COLO668 (cell line): ENCODE measurements around the gene TRAPPC10.

Source experiments
- DNase-seq: peaks from one replicate; lab custom pipeline; 2025; ENCODE audit not compliant: unreplicated experiment; lab: John Stamatoyannopoulos, UW

TRAPPC10 gene

GRCh38 chr21:44003307-44003966, 8.7 kb upstream of the TRAPPC10 start:
- DNase-seq = no peak

GRCh38 chr21:44005071-44005470, 7.0 kb upstream of the TRAPPC10 start:
- no peak for DNase-seq

DNA sequence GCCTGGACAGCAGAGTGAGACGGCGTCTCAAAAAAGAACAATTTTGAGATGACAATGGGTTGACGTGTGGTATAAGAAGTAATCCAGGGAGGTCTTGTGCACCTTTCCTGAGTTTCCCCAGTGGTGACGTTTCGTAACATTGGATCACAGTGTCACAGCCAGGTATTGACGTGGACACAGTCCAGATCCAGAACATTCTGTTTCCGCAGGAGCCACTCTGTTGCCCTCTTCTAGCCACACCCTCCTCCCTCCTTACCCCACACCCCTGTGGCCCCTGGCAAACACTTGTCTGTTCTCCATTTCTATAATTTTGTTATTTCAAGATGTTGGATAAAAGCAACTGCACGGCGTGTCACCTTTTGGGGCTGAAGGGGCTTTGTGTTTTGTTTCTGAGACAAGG, 6.5 kb upstream of the TRAPPC10 start:
- DNase-seq = no peak

DNA sequence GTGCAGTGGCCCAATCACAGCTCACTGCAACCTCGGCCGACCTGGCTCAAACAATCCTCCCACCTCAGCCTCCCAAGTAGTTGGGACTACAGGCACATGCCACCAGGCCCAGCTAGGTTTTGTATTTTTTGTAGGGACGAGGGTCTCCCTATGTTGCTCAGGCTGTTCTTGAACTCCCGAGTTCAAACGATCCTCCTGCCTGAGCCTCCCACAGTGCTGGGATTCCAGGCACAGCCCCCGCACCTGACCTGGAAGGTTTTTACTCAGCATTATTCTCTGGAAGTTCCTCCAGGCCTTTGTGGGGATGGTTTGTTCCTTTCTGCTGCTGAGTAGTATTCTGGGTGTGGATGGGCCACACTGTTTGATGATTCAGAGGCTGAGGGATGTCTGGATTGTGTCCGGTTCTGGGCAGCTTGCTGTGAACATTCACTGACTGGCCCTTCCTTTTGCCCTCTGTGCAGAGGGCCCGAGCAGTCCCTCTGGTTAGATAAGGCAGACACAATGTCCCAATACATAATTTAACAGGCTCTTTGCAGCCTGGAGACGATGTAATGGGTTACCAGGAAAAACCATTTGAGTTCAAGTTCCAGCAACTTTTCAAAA, 6.0 kb upstream of the TRAPPC10 start:
- DNase-seq = no peak

DNA sequence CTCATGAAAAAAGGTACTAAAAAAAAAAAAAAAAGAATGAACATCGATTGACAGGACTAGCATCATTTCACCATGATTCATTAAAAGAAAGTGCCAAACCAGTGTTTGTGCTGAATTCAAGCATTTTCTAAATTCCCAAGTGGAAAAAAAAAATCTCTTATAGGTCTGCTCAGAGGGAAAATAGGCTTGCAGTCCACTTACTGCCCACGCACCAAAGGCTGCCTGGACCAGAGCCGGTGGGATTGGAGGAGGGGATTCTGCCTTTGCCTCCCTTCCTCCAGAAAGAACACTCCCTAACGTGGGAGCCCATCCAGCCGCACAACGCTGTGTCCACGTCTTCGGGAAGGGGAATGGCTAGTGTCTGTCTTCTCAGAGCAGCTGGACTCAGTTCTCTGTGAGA, 5.5 kb upstream of the TRAPPC10 start:
- DNase-seq = no peak

- peak; percentile 77 for DNase-seq
These were observed 1.7 kb upstream of the TRAPPC10 start for GRCh38 chr21:44010429-44010828.

DNA sequence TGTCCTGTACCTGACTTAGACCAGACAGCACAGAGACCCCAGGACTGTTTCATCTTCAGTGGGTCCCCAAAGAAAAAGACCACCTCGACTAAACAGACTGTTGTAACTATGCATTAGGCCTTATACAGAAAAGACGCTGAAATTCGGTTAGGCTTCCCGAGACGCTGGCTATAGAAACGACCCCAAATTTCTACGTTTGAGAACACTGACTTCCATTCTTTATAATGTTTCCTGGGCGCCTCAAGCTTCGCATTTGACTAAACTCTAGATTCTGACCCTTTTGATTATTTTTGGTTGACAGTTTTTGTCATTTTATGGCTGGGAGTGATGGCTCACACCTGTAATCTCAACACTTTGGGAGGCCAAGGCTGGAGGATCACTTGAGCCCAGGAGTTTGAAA, 986 bp upstream of the TRAPPC10 start:
- DNase-seq = no peak

GRCh38 chr21:44012474-44013379, 618 bp downstream of the TRAPPC10 start:
- DNase-seq = peak; percentile 80

GRCh38 chr21:44013380-44014088, 1.4 kb downstream of the TRAPPC10 start:
- DNase-seq = peak; percentile 26

- no peak for DNase-seq
These were observed 5.5 kb downstream of the TRAPPC10 start for GRCh38 chr21:44017601-44018000.

DNA sequence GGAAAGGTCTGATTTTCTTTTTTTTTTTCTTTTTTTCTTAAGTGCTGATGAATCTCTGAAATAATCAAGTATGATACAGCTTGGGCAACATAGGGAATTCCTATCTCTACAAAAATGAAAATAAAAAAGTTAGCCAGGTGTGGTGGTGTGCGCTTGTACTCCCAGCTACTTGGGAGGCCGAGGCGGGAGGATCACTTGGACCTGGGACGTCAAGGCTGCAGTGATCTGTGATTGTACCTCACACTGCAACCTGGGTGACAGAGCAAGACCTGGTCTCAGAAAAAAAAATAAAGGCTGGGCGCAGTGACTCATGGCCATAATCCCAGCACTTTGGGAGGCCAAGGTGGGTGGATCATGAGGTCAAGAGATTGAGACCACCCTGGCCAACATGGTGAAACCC, 6.0 kb downstream of the TRAPPC10 start:
- DNase-seq = no peak

GRCh38 chr21:44018813-44019567, 6.9 kb downstream of the TRAPPC10 start:
- no peak for DNase-seq

GRCh38 chr21:44019568-44019958, 7.5 kb downstream of the TRAPPC10 start:
- no peak for DNase-seq

- no peak for DNase-seq
These were observed 8.4 kb downstream of the TRAPPC10 start for GRCh38 chr21:44020551-44020950.

GRCh38 chr21:44021064-44021463, 9.0 kb downstream of the TRAPPC10 start:
- DNase-seq = no peak

DNA sequence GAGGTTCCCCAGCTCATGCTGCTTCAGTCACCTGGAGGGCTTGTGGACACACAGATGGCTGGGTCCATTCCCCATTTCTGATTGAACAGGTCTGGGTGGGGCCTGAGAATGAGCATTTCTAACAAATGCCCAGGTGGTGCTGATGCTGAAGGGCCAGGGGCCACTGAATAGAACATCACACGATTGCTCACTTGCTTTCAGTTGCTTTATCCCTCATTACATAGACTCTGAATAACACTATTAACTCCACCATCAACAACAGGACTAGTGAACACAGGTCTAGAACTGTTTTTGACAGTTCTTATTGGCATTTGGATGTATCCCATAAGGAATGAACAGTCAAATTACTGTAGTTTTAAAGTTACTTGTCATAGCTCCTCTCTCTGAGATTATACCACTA, 12.1 kb downstream of the TRAPPC10 start:
- DNase-seq = no peak

DNA sequence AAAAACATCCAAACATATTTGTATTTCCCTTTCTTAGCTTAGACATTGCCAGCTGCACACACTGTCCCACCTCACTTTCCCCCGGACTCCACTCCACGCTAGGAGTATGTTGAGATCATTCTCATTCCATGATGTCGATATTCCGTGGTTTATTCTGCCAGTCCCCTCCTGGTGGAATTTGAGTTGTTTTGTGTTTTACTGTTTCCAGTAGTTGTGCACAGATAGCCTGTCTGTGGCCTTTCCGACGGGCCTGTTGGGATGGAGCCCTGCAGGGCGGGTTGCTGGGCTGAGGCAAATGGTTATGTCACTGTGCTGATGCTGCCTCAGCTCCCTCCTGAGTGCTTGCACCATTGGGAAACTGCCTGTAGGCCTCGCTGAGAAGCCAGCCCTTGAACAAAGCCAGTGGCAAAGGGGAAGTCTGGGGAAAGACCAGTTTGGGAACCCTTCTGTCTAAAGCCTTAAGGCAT, 12.8 kb downstream of the TRAPPC10 start:
- DNase-seq = no peak

- DNase-seq = no peak
These were observed 15.6 kb downstream of the TRAPPC10 start for GRCh38 chr21:44027607-44028286.

GRCh38 chr21:44028287-44028659, 16.2 kb downstream of the TRAPPC10 start:
- no peak for DNase-seq

DNA sequence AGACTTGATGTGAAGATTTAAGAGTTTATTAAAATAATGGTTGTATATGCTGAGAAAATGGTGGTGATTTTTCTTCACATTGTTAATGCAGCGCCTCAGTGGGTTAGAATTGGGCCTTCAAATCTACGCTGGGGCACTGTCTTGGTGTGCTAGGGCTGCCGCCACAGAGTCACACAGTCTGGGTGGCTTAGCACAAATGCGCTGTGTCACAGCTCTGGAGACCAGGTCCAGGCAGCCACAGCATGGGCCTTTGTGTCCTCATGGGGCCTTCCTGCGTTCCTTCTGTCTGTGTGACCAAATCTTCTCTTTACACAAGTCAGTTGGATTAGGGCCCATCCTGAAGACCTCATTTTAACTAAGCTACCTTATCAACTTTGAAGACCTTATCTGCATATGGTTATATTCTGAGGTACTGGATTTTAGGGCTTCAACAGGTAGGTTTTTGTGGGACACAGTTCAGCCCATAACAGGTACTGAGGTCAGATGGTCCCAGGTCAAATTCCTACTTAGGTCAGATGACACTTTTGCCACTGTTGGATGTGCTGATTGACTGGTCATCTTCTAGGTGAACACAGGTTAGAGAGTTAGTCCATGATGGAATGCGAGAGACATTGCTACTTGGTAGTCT, 17.5 kb downstream of the TRAPPC10 start:
- no peak for DNase-seq
